Subcutaneous abdominal adipose tissue (tissue), 5 donors: ENCODE results near the gene SPRED3.
"Not testable (repeated sequence)": the region's sequence is repeated elsewhere in the genome, so short reads cannot be mapped to it uniquely, and the experiment has no call there.

ENCODE experiments used
- H3K27ac ChIP-seq: one replicate; pipeline ENCODE4 v1.7.0; 2013; ENCODE audit warnings: low read depth, mild to moderate bottlenecking, inconsistent platforms, low read length, moderate library complexity
- H3K27me3 ChIP-seq, 5 donors: one replicate each; pipeline ENCODE4 v1.7.0; 2013; ENCODE audit warnings: low read length in 5 of 5, inconsistent platforms in 1 of 5; ENCODE audit not compliant: control insufficient read depth in 5 of 5, insufficient read depth in 4 of 5
- H3K36me3 ChIP-seq, 5 donors: one replicate each; pipeline ENCODE4 v1.7.0; 2013; ENCODE audit warnings: low read length in 5 of 5; ENCODE audit not compliant: control insufficient read depth in 5 of 5, insufficient read depth in 5 of 5
- H3K4me1 ChIP-seq, 5 donors: one replicate each; pipeline ENCODE4 v1.7.0; 2013; ENCODE audit warnings: low read length in 5 of 5, mild to moderate bottlenecking in 3 of 5, moderate library complexity in 1 of 5; ENCODE audit not compliant: control insufficient read depth in 5 of 5, insufficient read depth in 5 of 5
- H3K4me3 ChIP-seq, 5 donors: one replicate each; pipeline ENCODE4 v1.7.0; 2013; ENCODE audit warnings: low read length in 5 of 5, low read depth in 1 of 5
- H3K9ac ChIP-seq, 5 donors: one replicate each; pipeline ENCODE4 v1.7.0; 2013; ENCODE audit warnings: low read length in 5 of 5, mild to moderate bottlenecking in 4 of 5, moderate library complexity in 3 of 5
- H3K9me3 ChIP-seq, 5 donors: one replicate each; pipeline ENCODE4 v1.7.0; 2013; ENCODE audit warnings: low read length in 5 of 5; ENCODE audit not compliant: control insufficient read depth in 5 of 5
- donor health status: healthy.
- donor health status: healthy.
- donor health status: healthy.
- donor health status: healthy.
- donor health status: healthy.

Gene SPRED3

GRCh38 chr19:38388349-38389100 lies at the start of gene SPRED3:
Gene SPRED3 (plus strand): TSS chr19:38388697. CDS start chr19:38390303, 1,606 bp downstream.
- H3K9ac ChIP-seq: peak within 1 kb of the TSS in 2 of 5 donors; percentile 25 to 45
- H3K27ac ChIP-seq: no peak within 1 kb of the TSS
- H3K4me3 ChIP-seq: peak within 1 kb of the TSS; percentile 42 to 67 (median 54)
- H3K27me3 ChIP-seq: peaks cover 0 to 12% (median 2%) of the 10 kb centered on the region in 5 donors
- H3K9me3 ChIP-seq: no peaks in the 10 kb centered on the region
- H3K4me1 ChIP-seq: peaks cover 0 to 36% (median 35%) of the 10 kb centered on the region in 5 donors
- peaks cover 0 to 18% (median 10%) of the 10 kb centered on the region in 5 donors for H3K36me3 ChIP-seq

- not testable (repeated sequence) for H3K27ac ChIP-seq, H3K36me3 ChIP-seq, H3K4me3 ChIP-seq, H3K27me3 ChIP-seq, H3K9me3 ChIP-seq, H3K9ac ChIP-seq
- peaks cover 4 to 13% (median 10%) of the 10 kb centered on the region in 5 donors for H3K4me1 ChIP-seq
Observed at GRCh38 chr19:38339011-38339410, 49.5 kb upstream of the SPRED3 start.

- no peaks in the 10 kb centered on the region for H3K27me3 ChIP-seq
- H3K27ac ChIP-seq: no peak overlapping the region
- H3K9ac ChIP-seq: no peak overlapping the region
- H3K4me1 ChIP-seq: peaks cover 4 to 13% (median 10%) of the 10 kb centered on the region in 5 donors
- no peak overlapping the region for H3K4me3 ChIP-seq
- H3K9me3 ChIP-seq: no peaks in the 10 kb centered on the region
- H3K36me3 ChIP-seq: peaks cover 0 to 7% (median 2%) of the 10 kb centered on the region in 5 donors
Observed at GRCh38 chr19:38340927-38341326, 47.6 kb upstream of the SPRED3 start.

- no peaks in the 10 kb centered on the region for H3K9me3 ChIP-seq
- no peak overlapping the region for H3K4me3 ChIP-seq
- no peak overlapping the region for H3K27ac ChIP-seq
- no peaks in the 10 kb centered on the region for H3K4me1 ChIP-seq
- H3K27me3 ChIP-seq: peaks cover 0 to 3% (median 2%) of the 10 kb centered on the region in 5 donors
- H3K36me3 ChIP-seq: peaks cover 0 to 7% (median 0%) of the 10 kb centered on the region in 5 donors
- no peak overlapping the region for H3K9ac ChIP-seq
Observed at GRCh38 chr19:38346837-38347236, 41.7 kb upstream of the SPRED3 start.

- no peaks in the 10 kb centered on the region for H3K9me3 ChIP-seq
- H3K4me3 ChIP-seq: no peak overlapping the region
- no peak overlapping the region for H3K9ac ChIP-seq
- H3K27ac ChIP-seq: no peak overlapping the region
- H3K27me3 ChIP-seq: peaks cover 11 to 17% (median 16%) of the 10 kb centered on the region in 5 donors
- no peaks in the 10 kb centered on the region for H3K36me3 ChIP-seq
- no peaks in the 10 kb centered on the region for H3K4me1 ChIP-seq
Observed at GRCh38 chr19:38350883-38351282, 37.6 kb upstream of the SPRED3 start.

- Histone ChIP-seq H3K27me3 (peaks cover 19 to 27% (median 25%) of the 10 kb centered on the region in 5 donors), H3K36me3 (no peaks in the 10 kb centered on the region), H3K27ac (no peak overlapping the region), H3K9me3 (no peaks in the 10 kb centered on the region), H3K4me3 (no peak overlapping the region), H3K9ac (no peak overlapping the region), H3K4me1 (no peaks in the 10 kb centered on the region)
Observed at GRCh38 chr19:38351865-38352395, 36.6 kb upstream of the SPRED3 start.

- no peaks in the 10 kb centered on the region for H3K9me3 ChIP-seq
- H3K27me3 ChIP-seq: peaks cover 20 to 27% (median 26%) of the 10 kb centered on the region in 5 donors
- H3K9ac ChIP-seq: no peak overlapping the region
- H3K27ac ChIP-seq: no peak overlapping the region
- H3K4me3 ChIP-seq: no peak overlapping the region
- H3K4me1 ChIP-seq: no peaks in the 10 kb centered on the region
- H3K36me3 ChIP-seq: no peaks in the 10 kb centered on the region
Observed at GRCh38 chr19:38352611-38353010, 35.9 kb upstream of the SPRED3 start.

- Histone ChIP-seq H3K4me3 (no peak overlapping the region), H3K36me3 (no peaks in the 10 kb centered on the region), H3K9me3 (no peaks in the 10 kb centered on the region), H3K27ac (no peak overlapping the region), H3K4me1 (peaks cover 0 to under 1% (median 0%) of the 10 kb centered on the region in 5 donors), H3K9ac (no peak overlapping the region), H3K27me3 (peaks cover 32 to 49% (median 40%) of the 10 kb centered on the region in 5 donors)
Observed at GRCh38 chr19:38355728-38356725, 32.5 kb upstream of the SPRED3 start.

GRCh38 chr19:38358071-38358470 lies 30.4 kb upstream of the SPRED3 start:
- Histone ChIP-seq H3K4me3 (no peak overlapping the region), H3K9ac (no peak overlapping the region), H3K4me1 (peaks cover 2 to 19% (median 17%) of the 10 kb centered on the region in 5 donors), H3K9me3 (no peaks in the 10 kb centered on the region), H3K36me3 (no peaks in the 10 kb centered on the region), H3K27ac (no peak overlapping the region), H3K27me3 (peaks cover 24 to 47% (median 35%) of the 10 kb centered on the region in 5 donors)
